Activated naive CD4-positive, alpha-beta T cell treated with anti-CD3 and anti-CD28 coated beads, Interleukin-2, amount 50 U/mL, for 24 hours (primary cell): ENCODE data around the gene VPREB3.

Experiments used
- H3K27ac Mint-ChIP-seq: one replicate; pipeline ENCODE4 v1.8.0; 2021; ENCODE audit warnings: mild to moderate bottlenecking, mixed read lengths
- H3K27me3 Mint-ChIP-seq: one replicate; pipeline ENCODE4 v1.8.0; 2021; ENCODE audit warnings: mixed read lengths
- H3K36me3 Mint-ChIP-seq: one replicate; pipeline ENCODE4 v1.8.0; 2021; ENCODE audit warnings: mixed read lengths
- H3K4me1 Mint-ChIP-seq: one replicate; pipeline ENCODE4 v1.8.0; 2021; ENCODE audit warnings: mixed read lengths
- H3K4me3 Mint-ChIP-seq: one replicate; pipeline ENCODE4 v1.8.0; 2021; ENCODE audit warnings: mild to moderate bottlenecking, mixed read lengths
- H3K9me3 Mint-ChIP-seq: one replicate; pipeline ENCODE4 v1.8.0; 2021; ENCODE audit warnings: mixed read lengths

Gene VPREB3

GRCh38 chr22:23759566-23759965, 5.3 kb upstream of the VPREB3 start:
- H3K9me3 Mint-ChIP-seq: no peaks in the 10 kb centered on the region
- H3K27ac Mint-ChIP-seq: no peak overlapping the region
- no peaks in the 10 kb centered on the region for H3K27me3 Mint-ChIP-seq
- H3K4me3 Mint-ChIP-seq: no peak overlapping the region
- no peaks in the 10 kb centered on the region for H3K36me3 Mint-ChIP-seq
- peaks cover 21% of the 10 kb centered on the region for H3K4me1 Mint-ChIP-seq

GRCh38 chr22:23756891-23757290, 2.7 kb upstream of the VPREB3 start:
- H3K27ac Mint-ChIP-seq: no peak overlapping the region
- H3K4me1 Mint-ChIP-seq: peaks cover 3% of the 10 kb centered on the region
- no peak overlapping the region for H3K4me3 Mint-ChIP-seq
- H3K27me3 Mint-ChIP-seq: no peaks in the 10 kb centered on the region
- H3K36me3 Mint-ChIP-seq: no peaks in the 10 kb centered on the region
- H3K9me3 Mint-ChIP-seq: no peaks in the 10 kb centered on the region

DNA sequence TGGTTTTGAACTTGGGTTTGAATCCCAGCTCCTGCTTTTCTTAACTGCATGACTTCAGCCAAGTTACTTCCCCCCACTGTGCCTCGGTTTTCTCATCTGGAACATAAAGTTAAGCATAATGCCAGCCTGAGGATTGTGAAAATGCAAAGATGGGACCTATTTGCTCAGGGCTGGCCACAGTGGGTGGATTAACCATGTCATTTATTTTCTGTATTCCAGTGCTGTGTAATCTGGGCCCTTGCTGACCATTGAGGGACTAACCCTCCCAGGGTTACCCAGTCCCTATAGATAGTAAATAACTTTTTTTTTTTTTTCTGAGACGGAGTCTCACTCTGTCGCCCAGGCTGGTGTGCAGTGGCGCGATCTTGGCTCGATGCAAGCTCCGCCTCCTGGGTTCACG, 1.5 kb upstream of the VPREB3 start:
- Mint-ChIP-seq H3K4me1 (peaks cover 2% of the 10 kb centered on the region), H3K36me3 (no peaks in the 10 kb centered on the region), H3K4me3 (no peak overlapping the region), H3K27ac (no peak overlapping the region), H3K9me3 (no peaks in the 10 kb centered on the region), H3K27me3 (no peaks in the 10 kb centered on the region)

- no peak overlapping the region for H3K4me3 Mint-ChIP-seq
- H3K4me1 Mint-ChIP-seq: peaks cover 6% of the 10 kb centered on the region
- no peaks in the 10 kb centered on the region for H3K9me3 Mint-ChIP-seq
- no peaks in the 10 kb centered on the region for H3K27me3 Mint-ChIP-seq
- no peak overlapping the region for H3K27ac Mint-ChIP-seq
- no peaks in the 10 kb centered on the region for H3K36me3 Mint-ChIP-seq
These were observed 883 bp upstream of the VPREB3 start for GRCh38 chr22:23754980-23755636.

- Mint-ChIP-seq H3K27ac (no peak overlapping the region), H3K4me1 (peaks cover 11% of the 10 kb centered on the region), H3K27me3 (no peaks in the 10 kb centered on the region), H3K36me3 (no peaks in the 10 kb centered on the region), H3K4me3 (no peak overlapping the region), H3K9me3 (no peaks in the 10 kb centered on the region)
These were observed 840 bp downstream of the VPREB3 start for GRCh38 chr22:23753385-23753784.

GRCh38 chr22:23752750-23753149, 1.5 kb downstream of the VPREB3 start:
- Mint-ChIP-seq H3K4me3 (peak overlapping the region; percentile 30), H3K9me3 (no peaks in the 10 kb centered on the region), H3K27me3 (no peaks in the 10 kb centered on the region), H3K36me3 (no peaks in the 10 kb centered on the region), H3K4me1 (peaks cover 11% of the 10 kb centered on the region), H3K27ac (no peak overlapping the region)

- Mint-ChIP-seq H3K9me3 (no peaks in the 10 kb centered on the region), H3K36me3 (no peaks in the 10 kb centered on the region), H3K4me1 (peaks cover 11% of the 10 kb centered on the region), H3K4me3 (peak overlapping the region; percentile 66), H3K27me3 (no peaks in the 10 kb centered on the region), H3K27ac (no peak overlapping the region)
These were observed 2.0 kb downstream of the VPREB3 start for GRCh38 chr22:23752090-23752691.

DNA sequence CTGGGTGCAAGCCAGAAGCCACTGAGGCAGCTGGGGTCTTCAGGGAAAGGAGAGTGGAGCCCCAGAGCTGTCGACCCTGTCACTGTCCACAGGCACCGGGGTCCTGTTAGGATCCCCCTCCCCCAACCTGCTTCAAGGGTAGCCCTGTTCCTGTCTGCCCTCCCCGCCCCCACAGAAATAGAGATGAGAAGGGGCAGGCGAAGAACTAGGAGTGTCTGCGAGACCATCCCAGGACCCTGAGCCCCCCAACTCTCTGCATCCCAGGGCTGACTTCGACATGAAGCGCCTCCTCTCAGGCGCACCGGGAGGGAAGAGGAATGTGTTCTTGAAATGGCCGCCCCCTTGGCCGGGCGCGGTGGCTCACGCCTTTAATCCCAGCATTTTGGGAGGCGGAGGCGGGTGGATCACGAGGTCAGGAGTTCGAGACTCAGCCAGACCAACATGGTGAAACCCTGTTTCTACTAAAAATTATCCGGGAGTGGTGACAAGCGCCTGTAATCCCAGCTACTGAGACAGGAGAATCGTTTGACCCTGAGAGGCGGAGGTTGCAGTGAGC, 2.7 kb downstream of the VPREB3 start:
- H3K27ac Mint-ChIP-seq: peak overlapping the region; percentile 46

DNA sequence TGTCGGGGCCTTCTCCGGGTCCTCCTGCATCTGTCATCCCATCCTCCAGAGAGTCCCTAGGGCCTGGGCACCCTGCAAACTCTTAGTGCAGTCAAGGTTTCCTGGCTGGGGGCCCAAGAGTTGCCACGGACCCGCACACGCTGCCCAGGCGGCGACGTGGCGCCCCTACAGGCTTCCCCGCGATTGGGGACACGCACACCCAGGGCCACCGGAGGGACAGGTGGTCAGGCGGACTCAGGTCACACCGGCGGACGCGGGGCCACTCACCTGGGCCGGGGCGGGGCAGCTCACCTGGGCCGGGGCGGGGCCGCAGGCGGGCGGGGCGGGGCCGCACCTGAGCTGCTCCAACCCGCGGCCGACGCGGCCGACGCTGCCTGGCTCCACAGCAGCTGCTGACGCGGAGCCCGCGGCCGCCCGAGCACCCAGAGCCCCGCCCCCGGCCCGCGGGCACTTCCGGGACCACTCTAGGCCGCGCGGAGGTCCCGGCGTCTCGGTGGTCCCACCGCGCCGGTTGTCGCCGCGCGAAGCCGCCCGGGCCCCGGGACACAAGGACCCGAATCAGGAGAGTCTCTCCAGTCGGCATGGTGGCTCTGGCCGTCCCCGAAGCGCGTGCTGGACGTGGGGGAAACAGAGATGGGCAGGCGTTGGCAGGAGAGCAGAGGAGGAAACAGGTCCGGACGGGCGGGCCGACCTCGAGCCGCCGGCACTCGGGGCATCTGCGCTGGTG, 3.3 kb downstream of the VPREB3 start, which contains the start of gene ZNF70:
Gene ZNF70 (minus strand): TSS at position 399 of the 727 bp plus-strand sequence. CDS start 5,972 bp downstream, outside the sequence.
- H3K9me3 Mint-ChIP-seq: no peaks in the 10 kb centered on the region
- H3K4me1 Mint-ChIP-seq: peaks cover 11% of the 10 kb centered on the region
- peaks cover 4% of the 10 kb centered on the region for H3K36me3 Mint-ChIP-seq
- peak within 1 kb of the TSS; percentile 86 for H3K4me3 Mint-ChIP-seq
- H3K27me3 Mint-ChIP-seq: no peaks in the 10 kb centered on the region
- peak within 1 kb of the TSS; percentile 81 for H3K27ac Mint-ChIP-seq

More for the DNA sequence above, 2.7 kb downstream of the VPREB3 start:
- Mint-ChIP-seq H3K4me1 (peaks cover 11% of the 10 kb centered on the region), H3K9me3 (no peaks in the 10 kb centered on the region), H3K36me3 (peaks cover 3% of the 10 kb centered on the region), H3K4me3 (peak overlapping the region; percentile 60), H3K27me3 (no peaks in the 10 kb centered on the region)

GRCh38 chr22:23750367-23750713, 3.9 kb downstream of the VPREB3 start:
- H3K27ac Mint-ChIP-seq: peak overlapping the region; percentile 81
- H3K9me3 Mint-ChIP-seq: no peaks in the 10 kb centered on the region
- peaks cover 5% of the 10 kb centered on the region for H3K36me3 Mint-ChIP-seq
- peak overlapping the region; percentile 86 for H3K4me3 Mint-ChIP-seq
- H3K27me3 Mint-ChIP-seq: no peaks in the 10 kb centered on the region
- peaks cover 11% of the 10 kb centered on the region for H3K4me1 Mint-ChIP-seq

DNA sequence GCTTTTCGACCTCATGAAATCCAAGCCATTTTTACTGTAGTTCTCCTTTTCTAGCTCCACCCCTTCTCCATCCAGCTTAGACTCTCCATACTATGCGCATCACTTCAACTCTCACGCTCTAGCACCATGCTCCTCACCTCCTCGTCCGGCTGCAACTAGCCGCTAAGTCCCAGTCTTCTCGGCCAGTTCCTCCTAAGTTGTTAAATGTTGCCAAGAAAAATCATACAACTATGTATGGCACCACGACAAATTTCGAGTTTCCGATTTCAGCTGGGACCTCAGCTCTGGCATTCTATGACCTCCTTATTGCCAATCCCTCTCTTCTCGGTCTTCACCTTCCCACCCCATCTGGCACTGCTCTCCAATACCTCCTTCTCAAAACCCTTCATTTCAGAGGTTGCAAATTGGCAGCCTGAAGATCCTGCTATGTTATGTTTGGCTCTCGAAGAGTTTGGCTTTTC, 4.4 kb downstream of the VPREB3 start:
- Mint-ChIP-seq H3K27ac (no peak overlapping the region), H3K4me3 (peak overlapping the region; percentile 86), H3K4me1 (peaks cover 11% of the 10 kb centered on the region), H3K27me3 (no peaks in the 10 kb centered on the region), H3K9me3 (no peaks in the 10 kb centered on the region), H3K36me3 (peaks cover 9% of the 10 kb centered on the region)

GRCh38 chr22:23745791-23746190, 8.4 kb downstream of the VPREB3 start:
- Mint-ChIP-seq H3K36me3 (peaks cover 24% of the 10 kb centered on the region), H3K4me3 (no peak overlapping the region), H3K27me3 (no peaks in the 10 kb centered on the region), H3K9me3 (no peaks in the 10 kb centered on the region), H3K27ac (no peak overlapping the region), H3K4me1 (peaks cover 11% of the 10 kb centered on the region)

DNA sequence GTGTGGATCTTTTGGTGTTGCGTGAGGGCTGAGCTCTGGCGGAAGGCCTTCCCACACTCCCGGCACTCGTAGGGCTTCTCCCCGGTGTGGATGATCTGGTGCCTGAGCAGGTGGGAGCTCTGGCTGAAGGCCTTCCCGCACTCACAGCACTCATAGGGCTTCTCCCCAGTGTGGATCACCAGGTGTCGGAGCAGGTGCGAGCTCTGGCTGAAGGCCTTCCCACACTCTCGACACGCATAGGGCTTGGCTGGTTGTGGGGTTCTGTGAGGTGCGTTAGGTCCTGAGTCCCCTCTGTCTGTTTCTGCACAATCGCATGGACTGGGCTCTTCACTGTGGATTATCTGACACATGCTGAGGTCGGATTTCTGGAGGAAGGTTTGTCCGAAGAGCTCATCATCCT, 9.7 kb downstream of the VPREB3 start:
- Mint-ChIP-seq H3K4me1 (no peaks in the 10 kb centered on the region), H3K27ac (no peak overlapping the region), H3K27me3 (no peaks in the 10 kb centered on the region), H3K36me3 (peaks cover 24% of the 10 kb centered on the region), H3K4me3 (no peak overlapping the region), H3K9me3 (no peaks in the 10 kb centered on the region)

DNA sequence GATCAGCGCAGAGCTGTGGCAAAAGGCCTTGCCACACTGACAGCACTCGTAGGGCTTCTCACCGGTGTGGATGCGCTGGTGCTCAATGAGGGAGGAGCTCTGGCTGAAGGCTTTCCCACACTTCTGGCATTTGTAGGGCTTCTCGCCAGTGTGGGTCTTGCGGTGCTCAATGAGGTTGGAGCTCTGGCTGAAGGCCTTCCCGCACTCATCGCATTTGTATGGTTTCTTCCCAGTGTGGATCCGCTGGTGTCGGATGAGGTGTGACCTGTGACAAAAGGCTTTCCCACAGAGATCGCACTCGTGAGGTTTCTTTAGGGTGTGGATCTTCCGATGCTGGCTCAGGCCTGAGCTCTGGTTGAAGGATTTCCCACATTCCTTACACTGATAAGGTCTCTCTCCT, 10.2 kb downstream of the VPREB3 start:
- H3K27me3 Mint-ChIP-seq: no peaks in the 10 kb centered on the region

GRCh38 chr22:23743303-23743705, 10.9 kb downstream of the VPREB3 start:
- Mint-ChIP-seq H3K4me3 (no peak overlapping the region), H3K27me3 (no peaks in the 10 kb centered on the region), H3K36me3 (peaks cover 24% of the 10 kb centered on the region), H3K4me1 (no peaks in the 10 kb centered on the region), H3K27ac (no peak overlapping the region), H3K9me3 (no peaks in the 10 kb centered on the region)

More for the DNA sequence above, 10.2 kb downstream of the VPREB3 start:
- no peak overlapping the region for H3K4me3 Mint-ChIP-seq
- peaks cover 24% of the 10 kb centered on the region for H3K36me3 Mint-ChIP-seq
- no peaks in the 10 kb centered on the region for H3K4me1 Mint-ChIP-seq
- H3K27ac Mint-ChIP-seq: no peak overlapping the region
- H3K9me3 Mint-ChIP-seq: no peaks in the 10 kb centered on the region
